GM10266 (cell line): ENCODE results near the gene DACT1.

Experiments used
- DNase-seq: peaks from one replicate; pipeline ENCODE4 v3.0.0; 2012; ENCODE audit errors: extremely low spot score
- CTCF ChIP-seq: IDR thresholded peaks from 2 replicates; pipeline ENCODE4 v1.5.1; 2012; ENCODE audit warnings: mild to moderate bottlenecking, low read depth; ENCODE audit not compliant: control insufficient read depth, insufficient read depth; ENCODE audit errors: missing control alignments

Gene DACT1

GRCh38 chr14:58677517-58677916 is 39.8 kb downstream of the DACT1 start:
- no peak for DNase-seq
- TF ChIP-seq CTCF = no peak

DNA sequence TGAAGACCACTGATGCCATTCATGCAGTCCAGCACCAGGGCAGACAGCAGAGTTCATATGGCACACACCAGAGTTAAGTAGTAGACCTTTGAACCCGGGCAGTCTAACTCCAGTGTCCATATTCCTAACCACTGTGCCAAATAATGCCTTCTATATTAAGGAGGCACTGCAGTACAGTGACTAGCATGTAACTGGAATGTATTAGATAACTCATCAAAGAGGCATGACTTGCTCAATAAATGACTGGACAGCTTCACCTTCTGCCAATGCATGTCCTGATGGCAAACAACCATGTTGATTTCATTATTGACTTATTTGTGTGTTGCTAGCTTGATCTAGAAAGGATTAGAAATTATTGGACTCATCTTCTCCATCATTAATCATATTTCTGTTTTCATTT is 40.2 kb downstream of the DACT1 start:
- no peak for TF ChIP-seq CTCF
- DNase-seq = no peak

- no peak for TF ChIP-seq CTCF
- DNase-seq = no peak
These were observed 42.9 kb downstream of the DACT1 start for GRCh38 chr14:58680698-58681097.

- DNase-seq = no peak
- no peak for TF ChIP-seq CTCF
These were observed 49.6 kb downstream of the DACT1 start for GRCh38 chr14:58687232-58687795.

GRCh38 chr14:58690801-58691516 is 53.2 kb downstream of the DACT1 start:
- no peak for DNase-seq
- TF ChIP-seq CTCF = no peak

GRCh38 chr14:58693048-58693447 is 55.3 kb downstream of the DACT1 start:
- no peak for DNase-seq
- TF ChIP-seq CTCF = no peak

- DNase-seq = no peak
- TF ChIP-seq CTCF = no peak
These were observed 57.8 kb downstream of the DACT1 start for GRCh38 chr14:58695514-58695913.
